ENCODE results near the gene ETS1. TPM values are rescaled to one million over a fixed set of nuclear protein-coding genes. Genes with fewer than 3 reads are reported as not detected.

ETS1 gene
- total and polyA plus RNA-seq, 2 experiments from 2014 or later: 25.6 to 52.6 TPM

- TF ChIP-seq ETS1 (IDR thresholded peaks at IDR 0.05): no peak
- TF ChIP-seq CTCF (conservative IDR thresholded peaks at IDR 0.05; ENCODE audit: low read depth in 2 of 2): no peak
- no peak for TF ChIP-seq EZH2phosphoT487 (IDR thresholded peaks at IDR 0.05; ENCODE audit: unreplicated experiment)
- no peak for TF ChIP-seq ZNF331 (CRISPR knock-in tag; IDR thresholded peaks at IDR 0.05; ENCODE audit: low read depth)
- no peak for TF ChIP-seq ZNF114 (CRISPR knock-in tag; IDR thresholded peaks at IDR 0.05)
Measured at GRCh38 chr11:128544471-128545051, 42.8 kb downstream of the ETS1 start (continued).

- Mint-ChIP-seq H3K27me3 (ENCODE audit: insufficient read depth, low read depth, poor library complexity) (peaks cover 11% of the 10 kb centered on the region), H3K4me1 (peaks cover 14% of the 10 kb centered on the region), H3K36me3 (ENCODE audit: low read depth) (no peaks in the 10 kb centered on the region; the same call in 2 of the 3 replicates), H3K9me3 (no peaks in the 10 kb centered on the region), H3K27ac (no peak overlapping the region), H3K4me3 (no peak overlapping the region)
- no peak for ATAC-seq
- H3K4me3 ChIP-seq: no peak overlapping the region
- no peak overlapping the region for H3K27ac ChIP-seq (ENCODE audit: low read depth)
- peaks cover 12% of the 10 kb centered on the region for H3K4me1 ChIP-seq (ENCODE audit: insufficient read depth)
- H3K4me2 ChIP-seq: no peak overlapping the region
- H4K20me1 ChIP-seq (replicated peaks; ENCODE audit: insufficient read depth): peaks cover 26% of the 10 kb centered on the region
- no peak for DNase-seq (ENCODE audit: low spot score)
- H3K27me3 ChIP-seq (ENCODE audit: insufficient read depth): 0 out of 2 replicates have a peak, but pooled peaks cover 4% of the 10 kb centered on the region
- no peaks in the 10 kb centered on the region for H3K9me2 ChIP-seq (ENCODE audit: insufficient read depth)
- H3K79me2 ChIP-seq (replicated peaks; ENCODE audit: insufficient read depth): peaks cover 3% of the 10 kb centered on the region; the same call in 1 of the 2 replicates
- no peak overlapping the region for H2AFZ ChIP-seq
- no peaks in the 10 kb centered on the region for H3F3A ChIP-seq (replicated peaks; ENCODE audit: low read depth)
- H3K36me3 ChIP-seq (ENCODE audit: insufficient read depth): peaks cover 4% of the 10 kb centered on the region; the same call in 1 of the 2 replicates
- no peak for TF ChIP-seq CTCF (conservative IDR thresholded peaks at IDR 0.05; ENCODE audit: low read depth in 2 of 2)
- no peak for TF ChIP-seq CREB1 (CRISPR knock-in tag; IDR thresholded peaks at IDR 0.05; ENCODE audit: low read depth)
- TF ChIP-seq ZNF331 (CRISPR knock-in tag; IDR thresholded peaks at IDR 0.05; ENCODE audit: low read depth): no peak
- no peak for TF ChIP-seq EZH2phosphoT487 (IDR thresholded peaks at IDR 0.05; ENCODE audit: unreplicated experiment)
- no peak for TF ChIP-seq STAT1 (IDR thresholded peaks at IDR 0.05; ENCODE audit: unreplicated experiment)
- no peak for TF ChIP-seq REST (IDR thresholded peaks at IDR 0.05; ENCODE audit: unreplicated experiment)
- no peak for TF ChIP-seq ZNF114 (CRISPR knock-in tag; IDR thresholded peaks at IDR 0.05)
- TF ChIP-seq EZH2 (IDR thresholded peaks at IDR 0.05; ENCODE audit: low read depth, unreplicated experiment): no peak
- no peak for TF ChIP-seq POLR2AphosphoS5 (IDR thresholded peaks at IDR 0.05; ENCODE audit: low read depth)
- TF ChIP-seq ETS1 (IDR thresholded peaks at IDR 0.05): no peak
- no peak for TF ChIP-seq JUNB (IDR thresholded peaks at IDR 0.05; ENCODE audit: unreplicated experiment)
Measured at GRCh38 chr11:128540469-128540868, 46.9 kb downstream of the ETS1 start.
